ENCODE measurements around the gene ESYT1.

- TF ChIP-seq POLR2AphosphoS5 (IDR thresholded peaks at IDR 0.05; ENCODE audit: low read depth, low read length) (no peak), TAF1 (IDR thresholded peaks at IDR 0.05; ENCODE audit: borderline replicate concordance, insufficient read depth, low read length) (no peak), SIN3A (IDR thresholded peaks at IDR 0.05; ENCODE audit: borderline replicate concordance, insufficient read depth, low read length) (no peak)
- TF ChIP-seq, protein P1, sequence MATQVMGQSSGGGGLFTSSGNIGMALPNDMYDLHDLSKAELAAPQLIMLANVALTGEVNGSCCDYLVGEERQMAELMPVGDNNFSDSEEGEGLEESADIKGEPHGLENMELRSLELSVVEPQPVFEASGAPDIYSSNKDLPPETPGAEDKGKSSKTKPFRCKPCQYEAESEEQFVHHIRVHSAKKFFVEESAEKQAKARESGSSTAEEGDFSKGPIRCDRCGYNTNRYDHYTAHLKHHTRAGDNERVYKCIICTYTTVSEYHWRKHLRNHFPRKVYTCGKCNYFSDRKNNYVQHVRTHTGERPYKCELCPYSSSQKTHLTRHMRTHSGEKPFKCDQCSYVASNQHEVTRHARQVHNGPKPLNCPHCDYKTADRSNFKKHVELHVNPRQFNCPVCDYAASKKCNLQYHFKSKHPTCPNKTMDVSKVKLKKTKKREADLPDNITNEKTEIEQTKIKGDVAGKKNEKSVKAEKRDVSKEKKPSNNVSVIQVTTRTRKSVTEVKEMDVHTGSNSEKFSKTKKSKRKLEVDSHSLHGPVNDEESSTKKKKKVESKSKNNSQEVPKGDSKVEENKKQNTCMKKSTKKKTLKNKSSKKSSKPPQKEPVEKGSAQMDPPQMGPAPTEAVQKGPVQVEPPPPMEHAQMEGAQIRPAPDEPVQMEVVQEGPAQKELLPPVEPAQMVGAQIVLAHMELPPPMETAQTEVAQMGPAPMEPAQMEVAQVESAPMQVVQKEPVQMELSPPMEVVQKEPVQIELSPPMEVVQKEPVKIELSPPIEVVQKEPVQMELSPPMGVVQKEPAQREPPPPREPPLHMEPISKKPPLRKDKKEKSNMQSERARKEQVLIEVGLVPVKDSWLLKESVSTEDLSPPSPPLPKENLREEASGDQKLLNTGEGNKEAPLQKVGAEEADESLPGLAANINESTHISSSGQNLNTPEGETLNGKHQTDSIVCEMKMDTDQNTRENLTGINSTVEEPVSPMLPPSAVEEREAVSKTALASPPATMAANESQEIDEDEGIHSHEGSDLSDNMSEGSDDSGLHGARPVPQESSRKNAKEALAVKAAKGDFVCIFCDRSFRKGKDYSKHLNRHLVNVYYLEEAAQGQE (IDR thresholded peaks at IDR 0.05; ENCODE audit: insufficient read depth in 1 of 2, low read depth in 2 of 2, low read length in 2 of 2) = no peak
Measured at GRCh38 chr12:56120158-56120846, 7.8 kb upstream of the ESYT1 start.

Measured in PFSK-1 (cell line).